GM12878 (cell line): ENCODE results near the gene STARD10. TPM values are rescaled to one million over a fixed set of nuclear protein-coding genes. Genes with fewer than 3 reads are reported as not detected.

Experiments used
- BMI1 ChIP-seq: fragments of 450-650 bp; IDR thresholded peaks from 2 replicates; pipeline ENCODE4 v1.6.1; 2016; ENCODE audit warnings: mild to moderate bottlenecking, moderate library complexity, borderline replicate concordance
- CHD2 ChIP-seq: IDR thresholded peaks from 2 replicates; pipeline ENCODE4 v1.6.1; 2011; ENCODE audit warnings: low read depth, low read length, improper control_type of control experiment, borderline replicate concordance
- DPF2 ChIP-seq: fragments of 450-650 bp; IDR thresholded peaks from 2 replicates; pipeline ENCODE4 v1.6.1; 2017; ENCODE audit warnings: mild to moderate bottlenecking
- FOXK2 ChIP-seq: fragments of 450-650 bp; IDR thresholded peaks from 2 replicates; pipeline ENCODE4 v1.6.1; 2017; ENCODE audit warnings: mild to moderate bottlenecking, moderate library complexity
- GATAD2B ChIP-seq: fragments of 450-650 bp; conservative IDR thresholded peaks from 2 replicates; pipeline ENCODE4 v1.6.1; 2017; ENCODE audit warnings: low read depth, mild to moderate bottlenecking, moderate library complexity
- KAT2A ChIP-seq: conservative IDR thresholded peaks from 2 replicates; pipeline ENCODE4 v1.6.1; 2011; ENCODE audit warnings: low read depth, low read length; ENCODE audit not compliant: control insufficient read depth
- KLF5 ChIP-seq: fragments of 450-650 bp; IDR thresholded peaks from 2 replicates; pipeline ENCODE4 v1.6.1; 2014; ENCODE audit warnings: mild to moderate bottlenecking; ENCODE audit not compliant: partially characterized antibody
- MTA2 ChIP-seq: fragments of 450-650 bp; IDR thresholded peaks from 2 replicates; pipeline ENCODE4 v1.6.1; 2016; ENCODE audit warnings: low read depth, mild to moderate bottlenecking, moderate library complexity
- PAX8 ChIP-seq: fragments of 450-650 bp; IDR thresholded peaks from 2 replicates; pipeline ENCODE4 v1.6.1; 2017; ENCODE audit warnings: mild to moderate bottlenecking, moderate library complexity
- SP1 ChIP-seq: IDR thresholded peaks from one replicate; pipeline ENCODE4 v1.6.1; 2011; ENCODE audit warnings: low read depth, low read length
- TCF12 ChIP-seq: IDR thresholded peaks from 2 replicates; pipeline ENCODE4 v1.6.1; 2011; ENCODE audit warnings: low read depth, mild to moderate bottlenecking, low read length
- TCF7 ChIP-seq: IDR thresholded peaks from 2 replicates; pipeline ENCODE4 v1.6.1; 2014; ENCODE audit warnings: antibody characterized with exemption, borderline replicate concordance
- ZNF687 ChIP-seq: fragments of 450-650 bp; IDR thresholded peaks from 2 replicates; pipeline ENCODE4 v1.6.1; 2017; ENCODE audit warnings: mild to moderate bottlenecking, moderate library complexity
- polyA plus RNA-seq, 11 experiments: library from polyadenylated mRNA; depleted of rRNA in 4 of 11; unstranded in 6 of 11; stranded (reverse) in 5 of 11; fragments of >200 nt; fragmentation: Nextera tagmentation in 4 of 11; fragmentation: Illumina TruSeq in 1 of 11; extraction: Ambion mirVana in 4 of 11; extraction: Trizol in 1 of 11; gene quantifications; 1 replicate in 1 of 11; 2 replicates in 10 of 11; pipeline versions ENCODE4 v1.2.1 to v1.2.3, GENCODE V29; 2011 to 2016; ENCODE audit warnings: inconsistent platforms in 2 of 11, missing spikeins in 2 of 11, low read depth in 1 of 11
- total RNA-seq, 4 experiments: library from RNA; depleted of rRNA in 3 of 4; stranded (reverse); fragments of >200 nt in 3 of 4; fragmentation: Illumina TruSeq in 1 of 4; extraction: Trizol in 1 of 4; gene quantifications; 2 replicates each; pipeline versions ENCODE4 v1.2.1 to v1.2.3, GENCODE V29; 2013 to 2021

STARD10 gene
- total and polyA plus RNA-seq, 10 of the 15 experiments (the other 5 are each of a cell fraction or from before 2014, with no cell fraction given), result 0.15 to 43.2 (median 23.1) TPM

- TF ChIP-seq MTA2 (no peak), PAX8 (no peak), KLF5 (no peak), SP1 (no peak), BMI1 (no peak), ZNF687 (no peak), CHD2 (no peak), TCF12 (peak; percentile 90), KAT2A (no peak), TCF7 (no peak), GATAD2B (peak; percentile 68; the same call in 1 of the 2 replicates), FOXK2 (no peak), DPF2 (peak; percentile 55; the same call in 1 of the 2 replicates)
- TF ChIP-seq, all 136 proteins: peak for 12
Measured at GRCh38 chr11:72743321-72744221, 50.3 kb downstream of the STARD10 start (continued).
